HepG2 (cell line): Measurements from ENCODE around the gene UBP1. TPM values are rescaled to one million over a fixed set of nuclear protein-coding genes. Genes with fewer than 3 reads are reported as not detected.
A peak's percentile ranks its signal among the peaks of the same experiment; 100 is the strongest.

Experiments used
- HES4 ChIP-seq: sonication (generic); formaldehyde crosslinking; IDR thresholded peaks from 2 replicates; pipeline ENCODE4 v1.9.0; 2021; ENCODE audit warnings: mild to moderate bottlenecking, missing genetic modification reagents, borderline replicate concordance
- POLR2G ChIP-seq: fragments of 200-400 bp; formaldehyde crosslinking; IDR thresholded peaks from 2 replicates; pipeline ENCODE4 v1.6.1; 2018; ENCODE audit warnings: mild to moderate bottlenecking, low read depth, low read length, moderate library complexity
- REL ChIP-seq: sonication (generic); formaldehyde crosslinking; conservative IDR thresholded peaks from 2 replicates; pipeline ENCODE4 v1.8.0; 2022; ENCODE audit warnings: mild to moderate bottlenecking, missing genetic modification reagents, moderate library complexity
- SETDB1 ChIP-seq: sonication (generic); formaldehyde crosslinking; IDR thresholded peaks from 2 replicates; pipeline ENCODE4 v1.5.1; 2020; ENCODE audit warnings: missing genetic modification reagents, mild to moderate bottlenecking, borderline replicate concordance
- SOX5 ChIP-seq: IDR thresholded peaks from 2 replicates; pipeline ENCODE4 v1.6.1; 2016; ENCODE audit warnings: borderline replicate concordance
- SRSF1 ChIP-seq: fragments of 200-400 bp; formaldehyde crosslinking; optimal IDR thresholded peaks from 2 replicates; pipeline ENCODE3; 2017; ENCODE audit warnings: mild to moderate bottlenecking, low read depth, low read length, moderate library complexity
- TP53 ChIP-seq: sonication (generic); formaldehyde crosslinking; conservative IDR thresholded peaks from 2 replicates; pipeline ENCODE4 v1.4.0; 2020; ENCODE audit warnings: missing genetic modification reagents
- U2AF2 ChIP-seq: fragments of 200-400 bp; formaldehyde crosslinking; IDR thresholded peaks from 2 replicates; pipeline ENCODE4 v1.6.1; 2017; ENCODE audit warnings: low read depth, mild to moderate bottlenecking, low read length
- ZNF101 ChIP-seq: sonication (generic); formaldehyde crosslinking; IDR thresholded peaks from 2 replicates; pipeline ENCODE4 v1.4.0; 2020; ENCODE audit warnings: mild to moderate bottlenecking, low read depth, missing genetic modification reagents, borderline replicate concordance
- ZNF567 ChIP-seq: sonication (generic); formaldehyde crosslinking; IDR thresholded peaks from 2 replicates; pipeline ENCODE4 v1.8.1; 2023; ENCODE audit warnings: mild to moderate bottlenecking, missing genetic modification reagents, borderline replicate concordance
- ZNF713 ChIP-seq: sonication (generic); formaldehyde crosslinking; IDR thresholded peaks from 2 replicates; pipeline ENCODE4 v1.4.0; 2020; ENCODE audit warnings: mild to moderate bottlenecking, missing genetic modification reagents
- ZNF777 ChIP-seq: sonication (generic); formaldehyde crosslinking; IDR thresholded peaks from 2 replicates; pipeline ENCODE4 v1.4.0; 2020; ENCODE audit warnings: missing genetic modification reagents
- polyA plus RNA-seq, 8 experiments: library from polyadenylated mRNA; depleted of rRNA in 3 of 8; stranded (reverse) in 7 of 8; unstranded in 1 of 8; fragments of >200 nt; fragmentation: Illumina TruSeq in 4 of 8; extraction: Trizol in 4 of 8; gene quantifications; 2 replicates each; pipeline versions ENCODE4 v1.2.1 to v1.2.3, GENCODE V29; 2011 to 2016; ENCODE audit warnings: low read depth in 4 of 8, missing spikeins in 1 of 8, mixed read lengths in 1 of 8; ENCODE audit not compliant: insufficient read depth in 1 of 8
- total RNA-seq, 5 experiments: library from RNA; depleted of rRNA; stranded (reverse); fragments of >200 nt; fragmentation: Illumina TruSeq; extraction: Trizol; gene quantifications; 2 replicates each; pipeline ENCODE4 v1.2.3, GENCODE V29; 2016; ENCODE audit warnings: low read depth in 1 of 5
- TF ChIP-seq, protein P1 (sequence below): sonication (generic); formaldehyde crosslinking; IDR thresholded peaks from 2 replicates; pipeline ENCODE4 v1.4.0; 2020; ENCODE audit warnings: missing genetic modification reagents
- TF ChIP-seq, protein P2 (sequence below): IDR thresholded peaks from 2 replicates; pipeline ENCODE4 v1.6.1; 2012; ENCODE audit warnings: low read length, improper control_type of control experiment
- TF ChIP-seq, protein P3 (sequence below): sonication (generic); formaldehyde crosslinking; IDR thresholded peaks from 2 replicates; pipeline ENCODE4 v1.5.0; 2020; ENCODE audit warnings: mild to moderate bottlenecking, missing genetic modification reagents, borderline replicate concordance
- TF ChIP-seq, protein P4 (sequence below): fragments of 450-650 bp; IDR thresholded peaks from 2 replicates; pipeline ENCODE4 v1.6.1; 2016

The UBP1 gene
- total and polyA plus RNA-seq, 2 of the 13 experiments (the other 11 are each of a cell fraction or from before 2014, with no cell fraction given), result 48.3 to 79.9 TPM

DNA sequence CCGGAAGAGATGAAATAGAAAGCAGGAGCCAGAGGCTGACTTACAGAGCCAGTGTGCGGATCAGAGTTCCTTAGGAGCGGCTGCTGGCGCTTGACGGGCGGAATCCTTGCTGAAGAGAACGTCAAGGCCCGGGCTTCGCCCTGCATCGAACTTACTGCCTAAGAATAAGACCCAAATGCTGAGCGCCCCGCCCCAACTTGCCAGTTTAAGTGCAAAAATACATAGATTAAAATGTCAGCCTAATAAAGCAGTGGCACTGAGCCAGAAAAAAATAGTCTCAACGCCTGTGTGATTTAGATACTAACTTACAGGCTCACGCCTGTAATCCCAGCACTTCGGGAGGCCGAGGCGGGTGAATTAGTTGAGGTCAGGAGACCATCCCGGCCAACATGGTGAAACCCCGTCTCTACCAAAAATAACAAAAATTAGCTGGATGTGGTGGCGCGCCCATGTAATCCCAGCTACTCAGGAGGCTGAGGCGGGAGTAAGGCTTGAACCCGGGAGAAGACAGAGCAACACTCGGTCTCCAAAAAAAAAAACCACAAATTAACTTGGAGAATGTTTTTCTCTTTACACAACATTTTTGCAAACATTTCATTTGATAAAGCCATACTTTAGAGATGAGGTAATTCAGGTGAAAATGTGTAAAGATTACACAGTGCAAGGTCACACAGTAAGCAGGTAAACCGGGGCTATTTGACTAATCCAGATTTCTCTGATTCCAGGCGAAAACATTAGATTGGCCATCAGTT, 1.2 kb upstream of the UBP1 start (continued):
- TF ChIP-seq POLR2G (peak; percentile 30), ZNF567 (CRISPR knock-in tag) (no peak), ZNF777 (no peak), HES4 (no peak), SOX5 (peak; percentile 38; the same call in 1 of the 2 replicates), REL (CRISPR knock-in tag) (no peak), ZNF101 (CRISPR knock-in tag) (no peak), SETDB1 (no peak), ZNF713 (CRISPR knock-in tag) (no peak), TP53 (CRISPR knock-in tag) (no peak), SRSF1 (no peak), U2AF2 (no peak)
- TF ChIP-seq, protein P1, sequence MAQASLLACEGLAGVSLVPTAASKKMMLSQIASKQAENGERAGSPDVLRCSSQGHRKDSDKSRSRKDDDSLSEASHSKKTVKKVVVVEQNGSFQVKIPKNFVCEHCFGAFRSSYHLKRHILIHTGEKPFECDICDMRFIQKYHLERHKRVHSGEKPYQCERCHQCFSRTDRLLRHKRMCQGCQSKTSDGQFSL (CRISPR knock-in tag), result no peak
- TF ChIP-seq, protein P2, sequence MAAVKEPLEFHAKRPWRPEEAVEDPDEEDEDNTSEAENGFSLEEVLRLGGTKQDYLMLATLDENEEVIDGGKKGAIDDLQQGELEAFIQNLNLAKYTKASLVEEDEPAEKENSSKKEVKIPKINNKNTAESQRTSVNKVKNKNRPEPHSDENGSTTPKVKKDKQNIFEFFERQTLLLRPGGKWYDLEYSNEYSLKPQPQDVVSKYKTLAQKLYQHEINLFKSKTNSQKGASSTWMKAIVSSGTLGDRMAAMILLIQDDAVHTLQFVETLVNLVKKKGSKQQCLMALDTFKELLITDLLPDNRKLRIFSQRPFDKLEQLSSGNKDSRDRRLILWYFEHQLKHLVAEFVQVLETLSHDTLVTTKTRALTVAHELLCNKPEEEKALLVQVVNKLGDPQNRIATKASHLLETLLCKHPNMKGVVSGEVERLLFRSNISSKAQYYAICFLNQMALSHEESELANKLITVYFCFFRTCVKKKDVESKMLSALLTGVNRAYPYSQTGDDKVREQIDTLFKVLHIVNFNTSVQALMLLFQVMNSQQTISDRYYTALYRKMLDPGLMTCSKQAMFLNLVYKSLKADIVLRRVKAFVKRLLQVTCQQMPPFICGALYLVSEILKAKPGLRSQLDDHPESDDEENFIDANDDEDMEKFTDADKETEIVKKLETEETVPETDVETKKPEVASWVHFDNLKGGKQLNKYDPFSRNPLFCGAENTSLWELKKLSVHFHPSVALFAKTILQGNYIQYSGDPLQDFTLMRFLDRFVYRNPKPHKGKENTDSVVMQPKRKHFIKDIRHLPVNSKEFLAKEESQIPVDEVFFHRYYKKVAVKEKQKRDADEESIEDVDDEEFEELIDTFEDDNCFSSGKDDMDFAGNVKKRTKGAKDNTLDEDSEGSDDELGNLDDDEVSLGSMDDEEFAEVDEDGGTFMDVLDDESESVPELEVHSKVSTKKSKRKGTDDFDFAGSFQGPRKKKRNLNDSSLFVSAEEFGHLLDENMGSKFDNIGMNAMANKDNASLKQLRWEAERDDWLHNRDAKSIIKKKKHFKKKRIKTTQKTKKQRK, result no peak
- TF ChIP-seq, protein P3, sequence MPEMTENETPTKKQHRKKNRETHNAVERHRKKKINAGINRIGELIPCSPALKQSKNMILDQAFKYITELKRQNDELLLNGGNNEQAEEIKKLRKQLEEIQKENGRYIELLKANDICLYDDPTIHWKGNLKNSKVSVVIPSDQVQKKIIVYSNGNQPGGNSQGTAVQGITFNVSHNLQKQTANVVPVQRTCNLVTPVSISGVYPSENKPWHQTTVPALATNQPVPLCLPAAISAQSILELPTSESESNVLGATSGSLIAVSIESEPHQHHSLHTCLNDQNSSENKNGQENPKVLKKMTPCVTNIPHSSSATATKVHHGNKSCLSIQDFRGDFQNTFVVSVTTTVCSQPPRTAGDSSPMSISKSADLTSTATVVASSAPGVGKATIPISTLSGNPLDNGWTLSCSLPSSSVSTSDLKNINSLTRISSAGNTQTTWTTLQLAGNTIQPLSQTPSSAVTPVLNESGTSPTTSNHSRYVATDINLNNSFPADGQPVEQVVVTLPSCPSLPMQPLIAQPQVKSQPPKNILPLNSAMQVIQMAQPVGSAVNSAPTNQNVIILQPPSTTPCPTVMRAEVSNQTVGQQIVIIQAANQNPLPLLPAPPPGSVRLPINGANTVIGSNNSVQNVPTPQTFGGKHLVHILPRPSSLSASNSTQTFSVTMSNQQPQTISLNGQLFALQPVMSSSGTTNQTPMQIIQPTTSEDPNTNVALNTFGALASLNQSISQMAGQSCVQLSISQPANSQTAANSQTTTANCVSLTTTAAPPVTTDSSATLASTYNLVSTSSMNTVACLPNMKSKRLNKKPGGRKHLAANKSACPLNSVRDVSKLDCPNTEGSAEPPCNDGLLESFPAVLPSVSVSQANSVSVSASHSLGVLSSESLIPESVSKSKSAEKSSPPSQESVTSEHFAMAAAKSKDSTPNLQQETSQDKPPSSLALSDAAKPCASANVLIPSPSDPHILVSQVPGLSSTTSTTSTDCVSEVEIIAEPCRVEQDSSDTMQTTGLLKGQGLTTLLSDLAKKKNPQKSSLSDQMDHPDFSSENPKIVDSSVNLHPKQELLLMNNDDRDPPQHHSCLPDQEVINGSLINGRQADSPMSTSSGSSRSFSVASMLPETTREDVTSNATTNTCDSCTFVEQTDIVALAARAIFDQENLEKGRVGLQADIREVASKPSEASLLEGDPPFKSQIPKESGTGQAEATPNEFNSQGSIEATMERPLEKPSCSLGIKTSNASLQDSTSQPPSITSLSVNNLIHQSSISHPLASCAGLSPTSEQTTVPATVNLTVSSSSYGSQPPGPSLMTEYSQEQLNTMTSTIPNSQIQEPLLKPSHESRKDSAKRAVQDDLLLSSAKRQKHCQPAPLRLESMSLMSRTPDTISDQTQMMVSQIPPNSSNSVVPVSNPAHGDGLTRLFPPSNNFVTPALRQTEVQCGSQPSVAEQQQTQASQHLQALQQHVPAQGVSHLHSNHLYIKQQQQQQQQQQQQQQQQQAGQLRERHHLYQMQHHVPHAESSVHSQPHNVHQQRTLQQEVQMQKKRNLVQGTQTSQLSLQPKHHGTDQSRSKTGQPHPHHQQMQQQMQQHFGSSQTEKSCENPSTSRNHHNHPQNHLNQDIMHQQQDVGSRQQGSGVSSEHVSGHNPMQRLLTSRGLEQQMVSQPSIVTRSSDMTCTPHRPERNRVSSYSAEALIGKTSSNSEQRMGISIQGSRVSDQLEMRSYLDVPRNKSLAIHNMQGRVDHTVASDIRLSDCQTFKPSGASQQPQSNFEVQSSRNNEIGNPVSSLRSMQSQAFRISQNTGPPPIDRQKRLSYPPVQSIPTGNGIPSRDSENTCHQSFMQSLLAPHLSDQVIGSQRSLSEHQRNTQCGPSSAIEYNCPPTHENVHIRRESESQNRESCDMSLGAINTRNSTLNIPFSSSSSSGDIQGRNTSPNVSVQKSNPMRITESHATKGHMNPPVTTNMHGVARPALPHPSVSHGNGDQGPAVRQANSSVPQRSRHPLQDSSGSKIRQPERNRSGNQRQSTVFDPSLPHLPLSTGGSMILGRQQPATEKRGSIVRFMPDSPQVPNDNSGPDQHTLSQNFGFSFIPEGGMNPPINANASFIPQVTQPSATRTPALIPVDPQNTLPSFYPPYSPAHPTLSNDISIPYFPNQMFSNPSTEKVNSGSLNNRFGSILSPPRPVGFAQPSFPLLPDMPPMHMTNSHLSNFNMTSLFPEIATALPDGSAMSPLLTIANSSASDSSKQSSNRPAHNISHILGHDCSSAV (CRISPR knock-in tag), result no peak
- TF ChIP-seq, protein P4, sequence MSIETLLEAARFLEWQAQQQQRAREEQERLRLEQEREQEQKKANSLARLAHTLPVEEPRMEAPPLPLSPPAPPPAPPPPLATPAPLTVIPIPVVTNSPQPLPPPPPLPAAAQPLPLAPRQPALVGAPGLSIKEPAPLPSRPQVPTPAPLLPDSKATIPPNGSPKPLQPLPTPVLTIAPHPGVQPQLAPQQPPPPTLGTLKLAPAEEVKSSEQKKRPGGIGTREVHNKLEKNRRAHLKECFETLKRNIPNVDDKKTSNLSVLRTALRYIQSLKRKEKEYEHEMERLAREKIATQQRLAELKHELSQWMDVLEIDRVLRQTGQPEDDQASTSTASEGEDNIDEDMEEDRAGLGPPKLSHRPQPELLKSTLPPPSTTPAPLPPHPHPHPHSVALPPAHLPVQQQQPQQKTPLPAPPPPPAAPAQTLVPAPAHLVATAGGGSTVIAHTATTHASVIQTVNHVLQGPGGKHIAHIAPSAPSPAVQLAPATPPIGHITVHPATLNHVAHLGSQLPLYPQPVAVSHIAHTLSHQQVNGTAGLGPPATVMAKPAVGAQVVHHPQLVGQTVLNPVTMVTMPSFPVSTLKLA, result no peak
